ENCODE data around the gene DAZ2.
"Not testable (repeated sequence)": the region's sequence is repeated elsewhere in the genome, so short reads cannot be mapped to it uniquely, and the experiment has no call there.

The DAZ2 gene

GRCh38 chrY:23219233-23219632 is at the start of gene DAZ2:
TSS of gene DAZ2 (plus strand) at chrY:23219533. CDS start at chrY:23219741, 208 bp downstream.
- not testable (repeated sequence) for DNase-seq (ENCODE audit: extremely low spot score, insufficient read length, low read depth); FAIRE-seq

- FAIRE-seq: not testable (repeated sequence)
Observed at GRCh38 chrY:23198908-23199307, 20.4 kb upstream of the DAZ2 start, which contains the start of gene DAZ1. TSS of gene DAZ1 (minus strand) at chrY:23199008. CDS start at chrY:23198800, 208 bp downstream.

GRCh38 chrY:23207455-23207854 is 11.9 kb upstream of the DAZ2 start:
- not testable (repeated sequence) for DNase-seq (ENCODE audit: extremely low spot score, insufficient read length, low read depth); FAIRE-seq

More at GRCh38 chrY:23198908-23199307, 20.4 kb upstream of the DAZ2 start, which contains the start of gene DAZ1:
- not testable (repeated sequence) for DNase-seq (ENCODE audit: extremely low spot score, insufficient read length, low read depth)

- FAIRE-seq; DNase-seq (ENCODE audit: extremely low spot score, insufficient read length, low read depth): not testable (repeated sequence)
Observed at GRCh38 chrY:23209802-23210495, 9.4 kb upstream of the DAZ2 start.

GRCh38 chrY:23210681-23211080 is 8.7 kb upstream of the DAZ2 start:
- FAIRE-seq; DNase-seq (ENCODE audit: extremely low spot score, insufficient read length, low read depth): not testable (repeated sequence)
